GM12878 (cell line): ENCODE data around the gene RNASE13.

Experiments
- TCF7 ChIP-seq: IDR thresholded peaks from 2 replicates; pipeline ENCODE4 v1.6.1; 2014; ENCODE audit warnings: antibody characterized with exemption, borderline replicate concordance
- TF ChIP-seq, protein P1 (sequence below): IDR thresholded peaks from 2 replicates; pipeline ENCODE4 v1.6.1; 2012; ENCODE audit warnings: low read length, inconsistent platforms
- TF ChIP-seq, protein P2 (sequence below), 3 experiments: IDR thresholded peaks in 2 of 3; conservative IDR thresholded peaks in 1 of 3; 2 replicates each; pipeline ENCODE4 v1.5.1; 2011; ENCODE audit warnings: low read depth in 3 of 3, low read length in 3 of 3, mild to moderate bottlenecking in 3 of 3, control low read depth in 2 of 3, moderate library complexity in 2 of 3, inconsistent platforms in 1 of 3, mixed read lengths in 1 of 3; ENCODE audit not compliant: control insufficient read depth in 2 of 3, insufficient read depth in 1 of 3; ENCODE audit errors: extremely low read depth in 1 of 3

GRCh38 chr14:21017528-21018245 is 16.9 kb downstream of the RNASE13 start:
- TF ChIP-seq, protein P1, sequence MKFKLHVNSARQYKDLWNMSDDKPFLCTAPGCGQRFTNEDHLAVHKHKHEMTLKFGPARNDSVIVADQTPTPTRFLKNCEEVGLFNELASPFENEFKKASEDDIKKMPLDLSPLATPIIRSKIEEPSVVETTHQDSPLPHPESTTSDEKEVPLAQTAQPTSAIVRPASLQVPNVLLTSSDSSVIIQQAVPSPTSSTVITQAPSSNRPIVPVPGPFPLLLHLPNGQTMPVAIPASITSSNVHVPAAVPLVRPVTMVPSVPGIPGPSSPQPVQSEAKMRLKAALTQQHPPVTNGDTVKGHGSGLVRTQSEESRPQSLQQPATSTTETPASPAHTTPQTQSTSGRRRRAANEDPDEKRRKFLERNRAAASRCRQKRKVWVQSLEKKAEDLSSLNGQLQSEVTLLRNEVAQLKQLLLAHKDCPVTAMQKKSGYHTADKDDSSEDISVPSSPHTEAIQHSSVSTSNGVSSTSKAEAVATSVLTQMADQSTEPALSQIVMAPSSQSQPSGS, result no peak
- TF ChIP-seq TCF7, result no peak
- TF ChIP-seq, protein P2, sequence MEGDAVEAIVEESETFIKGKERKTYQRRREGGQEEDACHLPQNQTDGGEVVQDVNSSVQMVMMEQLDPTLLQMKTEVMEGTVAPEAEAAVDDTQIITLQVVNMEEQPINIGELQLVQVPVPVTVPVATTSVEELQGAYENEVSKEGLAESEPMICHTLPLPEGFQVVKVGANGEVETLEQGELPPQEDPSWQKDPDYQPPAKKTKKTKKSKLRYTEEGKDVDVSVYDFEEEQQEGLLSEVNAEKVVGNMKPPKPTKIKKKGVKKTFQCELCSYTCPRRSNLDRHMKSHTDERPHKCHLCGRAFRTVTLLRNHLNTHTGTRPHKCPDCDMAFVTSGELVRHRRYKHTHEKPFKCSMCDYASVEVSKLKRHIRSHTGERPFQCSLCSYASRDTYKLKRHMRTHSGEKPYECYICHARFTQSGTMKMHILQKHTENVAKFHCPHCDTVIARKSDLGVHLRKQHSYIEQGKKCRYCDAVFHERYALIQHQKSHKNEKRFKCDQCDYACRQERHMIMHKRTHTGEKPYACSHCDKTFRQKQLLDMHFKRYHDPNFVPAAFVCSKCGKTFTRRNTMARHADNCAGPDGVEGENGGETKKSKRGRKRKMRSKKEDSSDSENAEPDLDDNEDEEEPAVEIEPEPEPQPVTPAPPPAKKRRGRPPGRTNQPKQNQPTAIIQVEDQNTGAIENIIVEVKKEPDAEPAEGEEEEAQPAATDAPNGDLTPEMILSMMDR (IDR thresholded peaks at IDR 0.05 in 2 of 3, conservative IDR thresholded peaks at IDR 0.05 in 1 of 3; ENCODE audit: control insufficient read depth in 2 of 3, extremely low read depth in 1 of 3, insufficient read depth in 1 of 3, low read depth in 3 of 3, low read length in 3 of 3), result no peak
